ENCODE measurements around the gene ITPRIPL2. TPM values are rescaled to one million over a fixed set of nuclear protein-coding genes. Genes with fewer than 3 reads are reported as not detected.

ITPRIPL2 gene
- total and polyA plus RNA-seq, 2 of the 4 experiments (the other 2 are of a cell fraction) = 9.2 to 11.1 TPM

GRCh38 chr16:19112099-19112407 is 1.7 kb upstream of the ITPRIPL2 start:
- Histone ChIP-seq H2AK5ac (ENCODE audit: low read depth, low read length) (no peak overlapping the region), H3K9me1 (ENCODE audit: insufficient read depth, low read length) (peaks cover 7% of the 10 kb centered on the region), H2BK120ac (ENCODE audit: low read depth, low read length) (no peak overlapping the region; the same call in 1 of the 2 replicates), H3K79me1 (ENCODE audit: low read depth in 1 of 2, low read length in 2 of 2) (peaks cover 0 to 33% of the 10 kb centered on the region in 2 experiments; a peak in 2 of 4 replicates), H3K27ac (ENCODE audit: insufficient read depth, low read length) (no peak overlapping the region), H2BK20ac (ENCODE audit: low read depth, low read length) (no peak overlapping the region), H3K4me2 (ENCODE audit: low read depth, low read length) (no peak overlapping the region), H3K9ac (ENCODE audit: low read depth, low read length) (no peak overlapping the region), H2AFZ (replicated peaks; ENCODE audit: low read length, poor library complexity) (no peak overlapping the region), H2BK15ac (ENCODE audit: low read depth, low read length) (no peak overlapping the region; the same call in 2 of the 3 replicates), H3K4me1 (ENCODE audit: control insufficient read depth, insufficient read depth, low read length) (peaks cover 23% of the 10 kb centered on the region), H3K14ac (replicated peaks; ENCODE audit: low read depth, low read length) (no peak overlapping the region), H3K36me3 (ENCODE audit: control insufficient read depth, insufficient read depth, low read length) (peaks cover 15% of the 10 kb centered on the region), H3K9me3 (ENCODE audit: control insufficient read depth, insufficient read depth, low read length) (no peaks in the 10 kb centered on the region), H2BK5ac (ENCODE audit: low read depth, low read length, poor library complexity, severe bottlenecking) (no peak overlapping the region), H4K8ac (ENCODE audit: low read depth in 2 of 2, low read length in 2 of 2) (no peak overlapping the region), H3K56ac (ENCODE audit: extremely low read depth, insufficient read depth, low read length) (no peak overlapping the region), H4K5ac (ENCODE audit: low read depth, low read length) (no peak overlapping the region), H3K4me3 (ENCODE audit: insufficient read depth, low read depth, low read length) (no peak overlapping the region), H3K18ac (ENCODE audit: low read depth, low read length) (no peak overlapping the region), H4K91ac (ENCODE audit: insufficient read depth, low read depth, low read length) (no peak overlapping the region), H4K20me1 (ENCODE audit: insufficient read depth, low read length) (peaks cover 23% of the 10 kb centered on the region), H3K4ac (ENCODE audit: low read depth, low read length) (no peak overlapping the region), H3K27me3 (ENCODE audit: control insufficient read depth, insufficient read depth, low read length) (no peaks in the 10 kb centered on the region), H2AK9ac (replicated peaks; ENCODE audit: low read depth, low read length, poor library complexity) (no peak overlapping the region), H3K23ac (ENCODE audit: low read depth, low read length) (peak overlapping the region; percentile 29; the same call in 1 of the 2 replicates)
- ATAC-seq (ENCODE audit: low read depth) (no peak), DNase-seq (no peak)
- intact Hi-C loops (cut with micrococcal nuclease) (loop anchor here (5.0 kb wide), 1 partner anchor 410 kb away; the partner anchor contains the start of genes CCP110 and GDE1), in situ Hi-C loops (cut with MboI; ENCODE audit: low sequenced_read_pairs) (loop anchor here (25.0 kb wide), 2 partner anchors 600 to 775 kb away; partner anchors contain the start of genes GPRC5B, IQCK and KNOP1), dilution Hi-C loops (cut with HindIII; ENCODE audit: low sequenced_read_pairs, unreplicated experiment) (no loop called here)
- ChIA-PET POLR2A (ENCODE audit: unreplicated experiment) (interaction anchor here (0.6 kb wide), 1 partner anchor 104 kb away, joined by 5 read pairs; no protein-coding TSS in a partner anchor), CTCF (interaction anchor here (0.6 kb wide), 1 partner anchor 98 kb away, joined by 3 read pairs; no protein-coding TSS in a partner anchor)
- 92% methylated on average over 2 of the region's 2 CpGs; no CpG with 5 or more reads in 1 of the 2 experiments for WGBS, 2 experiments (ENCODE audit: extremely low coverage in 2 of 2, insufficient read length in 1 of 2)
- TF ChIP-seq MXI1 (IDR thresholded peaks at IDR 0.05; ENCODE audit: borderline replicate concordance, low read depth, low read length) (no peak), USF2 (IDR thresholded peaks at IDR 0.05; ENCODE audit: low read depth, low read length) (no peak), MAFK (IDR thresholded peaks at IDR 0.05; ENCODE audit: low read depth, low read length) (no peak), RFX5 (IDR thresholded peaks at IDR 0.05; ENCODE audit: low read depth, low read length) (no peak), SMC3 (IDR thresholded peaks at IDR 0.05; ENCODE audit: low read depth, low read length) (no peak), FOS (IDR thresholded peaks at IDR 0.05; ENCODE audit: low read depth, low read length) (no peak), RAD21 (IDR thresholded peaks at IDR 0.05; ENCODE audit: low read length) (no peak), CHD1 (IDR thresholded peaks at IDR 0.05; ENCODE audit: low read depth, low read length) (no peak), POLR2A (IDR thresholded peaks at IDR 0.05; ENCODE audit: low read depth, low read length) (no peak), MAZ (IDR thresholded peaks at IDR 0.05; ENCODE audit: borderline replicate concordance, low read depth, low read length) (no peak), ELK1 (IDR thresholded peaks at IDR 0.05; ENCODE audit: borderline replicate concordance, low read depth, low read length) (no peak), CEBPB (IDR thresholded peaks at IDR 0.05; ENCODE audit: low read depth, low read length) (no peak), BHLHE40 (IDR thresholded peaks at IDR 0.05; ENCODE audit: low read depth, low read length) (no peak), NFE2L2 (IDR thresholded peaks at IDR 0.05; ENCODE audit: low read depth, low read length) (no peak), RCOR1 (IDR thresholded peaks at IDR 0.05; ENCODE audit: insufficient replicate concordance, low read length) (no peak)
- TF ChIP-seq, protein P1, sequence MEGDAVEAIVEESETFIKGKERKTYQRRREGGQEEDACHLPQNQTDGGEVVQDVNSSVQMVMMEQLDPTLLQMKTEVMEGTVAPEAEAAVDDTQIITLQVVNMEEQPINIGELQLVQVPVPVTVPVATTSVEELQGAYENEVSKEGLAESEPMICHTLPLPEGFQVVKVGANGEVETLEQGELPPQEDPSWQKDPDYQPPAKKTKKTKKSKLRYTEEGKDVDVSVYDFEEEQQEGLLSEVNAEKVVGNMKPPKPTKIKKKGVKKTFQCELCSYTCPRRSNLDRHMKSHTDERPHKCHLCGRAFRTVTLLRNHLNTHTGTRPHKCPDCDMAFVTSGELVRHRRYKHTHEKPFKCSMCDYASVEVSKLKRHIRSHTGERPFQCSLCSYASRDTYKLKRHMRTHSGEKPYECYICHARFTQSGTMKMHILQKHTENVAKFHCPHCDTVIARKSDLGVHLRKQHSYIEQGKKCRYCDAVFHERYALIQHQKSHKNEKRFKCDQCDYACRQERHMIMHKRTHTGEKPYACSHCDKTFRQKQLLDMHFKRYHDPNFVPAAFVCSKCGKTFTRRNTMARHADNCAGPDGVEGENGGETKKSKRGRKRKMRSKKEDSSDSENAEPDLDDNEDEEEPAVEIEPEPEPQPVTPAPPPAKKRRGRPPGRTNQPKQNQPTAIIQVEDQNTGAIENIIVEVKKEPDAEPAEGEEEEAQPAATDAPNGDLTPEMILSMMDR (conservative IDR thresholded peaks at IDR 0.05; ENCODE audit: low read depth, low read length) = no peak
- no TSS peak for BruUV-seq (replicated peaks)
